ENCODE results near the gene PRKD2. TPM values are rescaled to one million over a fixed set of nuclear protein-coding genes. Genes with fewer than 3 reads are reported as not detected.
"Not testable (repeated sequence)": the region's sequence is repeated elsewhere in the genome, so short reads cannot be mapped to it uniquely, and the experiment has no call there.

Gene PRKD2
- total and polyA plus RNA-seq, 4 donors = 7.3 to 14.4 (median 9.3) TPM

DNA sequence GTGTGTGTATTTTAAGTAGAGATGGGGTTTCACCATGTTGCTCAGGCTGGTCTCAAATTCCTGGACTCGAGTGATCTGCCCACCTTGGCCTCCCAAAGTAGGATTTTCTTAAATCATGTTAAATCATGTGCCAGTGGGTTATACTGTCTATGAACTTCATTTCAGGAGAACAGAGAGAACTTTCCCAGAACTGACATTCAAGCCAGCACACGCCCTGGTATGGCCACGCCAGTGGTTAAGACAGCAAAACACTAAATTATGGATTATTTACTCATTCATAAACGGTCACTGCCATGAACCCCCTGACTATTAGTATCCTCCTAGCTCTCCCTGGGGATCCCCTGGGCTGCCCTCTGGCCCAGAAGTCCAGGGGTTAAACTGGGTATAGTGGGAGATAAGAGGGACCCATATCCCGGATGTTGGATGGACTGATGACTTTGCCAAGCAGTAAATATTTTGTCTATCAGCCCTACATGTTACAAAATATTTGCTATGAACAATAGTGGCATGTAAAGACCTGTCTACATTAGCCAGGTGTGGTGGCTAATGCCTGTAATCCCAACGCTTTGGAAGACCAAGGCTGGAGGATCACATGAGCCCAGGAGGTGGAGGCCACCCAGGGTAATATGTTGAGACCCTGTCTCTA, 45.5 kb upstream of the PRKD2 start (continued):
- TF ChIP-seq, protein P1, sequence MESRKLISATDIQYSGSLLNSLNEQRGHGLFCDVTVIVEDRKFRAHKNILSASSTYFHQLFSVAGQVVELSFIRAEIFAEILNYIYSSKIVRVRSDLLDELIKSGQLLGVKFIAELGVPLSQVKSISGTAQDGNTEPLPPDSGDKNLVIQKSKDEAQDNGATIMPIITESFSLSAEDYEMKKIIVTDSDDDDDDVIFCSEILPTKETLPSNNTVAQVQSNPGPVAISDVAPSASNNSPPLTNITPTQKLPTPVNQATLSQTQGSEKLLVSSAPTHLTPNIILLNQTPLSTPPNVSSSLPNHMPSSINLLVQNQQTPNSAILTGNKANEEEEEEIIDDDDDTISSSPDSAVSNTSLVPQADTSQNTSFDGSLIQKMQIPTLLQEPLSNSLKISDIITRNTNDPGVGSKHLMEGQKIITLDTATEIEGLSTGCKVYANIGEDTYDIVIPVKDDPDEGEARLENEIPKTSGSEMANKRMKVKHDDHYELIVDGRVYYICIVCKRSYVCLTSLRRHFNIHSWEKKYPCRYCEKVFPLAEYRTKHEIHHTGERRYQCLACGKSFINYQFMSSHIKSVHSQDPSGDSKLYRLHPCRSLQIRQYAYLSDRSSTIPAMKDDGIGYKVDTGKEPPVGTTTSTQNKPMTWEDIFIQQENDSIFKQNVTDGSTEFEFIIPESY (IDR thresholded peaks at IDR 0.05) = no peak
- no peak for TF ChIP-seq GABPA (IDR thresholded peaks at IDR 0.05 in 1 of 2, conservative IDR thresholded peaks at IDR 0.05 in 1 of 2)

DNA sequence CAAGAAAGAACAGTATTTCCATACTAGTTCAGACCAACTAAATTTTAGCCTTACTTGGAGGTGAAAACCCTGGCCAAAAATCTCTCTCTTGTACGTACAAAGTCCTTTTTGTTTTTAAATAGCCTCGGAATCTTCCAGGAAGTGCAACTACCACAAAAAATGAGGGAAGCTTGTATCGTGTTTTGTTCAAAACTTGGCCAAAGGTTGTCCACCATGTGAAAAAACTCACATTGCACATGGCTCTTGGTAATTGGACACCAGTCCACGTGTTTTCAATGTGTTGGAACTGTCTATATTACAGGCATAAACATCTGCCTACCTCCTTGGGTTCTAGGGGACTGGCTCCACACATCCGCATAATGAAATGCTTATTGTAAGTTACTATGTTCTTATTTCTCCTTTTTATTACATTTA, 44.5 kb upstream of the PRKD2 start:
- H3K27me3 ChIP-seq (ENCODE audit: control insufficient read depth in 4 of 4, insufficient read depth in 4 of 4, low read length in 3 of 4) = no peaks in the 10 kb centered on the region
- 28% methylated on average over 5 of the region's 5 CpGs for WGBS
- peak overlapping the region; percentile 60 to 84 for H3K27ac ChIP-seq (ENCODE audit: low read depth in 1 of 2, low read length in 2 of 2)
- H3K36me3 ChIP-seq (ENCODE audit: control insufficient read depth in 4 of 4, insufficient read depth in 3 of 4, low read depth in 1 of 4, low read length in 3 of 4) = peaks cover 0 to 2% (median 0%) of the 10 kb centered on the region in 4 donors
- no peak for TF ChIP-seq TAF1 (conservative IDR thresholded peaks at IDR 0.05)
- no peak for TF ChIP-seq FOXA1 (IDR thresholded peaks at IDR 0.05)
- TF ChIP-seq, protein P2, sequence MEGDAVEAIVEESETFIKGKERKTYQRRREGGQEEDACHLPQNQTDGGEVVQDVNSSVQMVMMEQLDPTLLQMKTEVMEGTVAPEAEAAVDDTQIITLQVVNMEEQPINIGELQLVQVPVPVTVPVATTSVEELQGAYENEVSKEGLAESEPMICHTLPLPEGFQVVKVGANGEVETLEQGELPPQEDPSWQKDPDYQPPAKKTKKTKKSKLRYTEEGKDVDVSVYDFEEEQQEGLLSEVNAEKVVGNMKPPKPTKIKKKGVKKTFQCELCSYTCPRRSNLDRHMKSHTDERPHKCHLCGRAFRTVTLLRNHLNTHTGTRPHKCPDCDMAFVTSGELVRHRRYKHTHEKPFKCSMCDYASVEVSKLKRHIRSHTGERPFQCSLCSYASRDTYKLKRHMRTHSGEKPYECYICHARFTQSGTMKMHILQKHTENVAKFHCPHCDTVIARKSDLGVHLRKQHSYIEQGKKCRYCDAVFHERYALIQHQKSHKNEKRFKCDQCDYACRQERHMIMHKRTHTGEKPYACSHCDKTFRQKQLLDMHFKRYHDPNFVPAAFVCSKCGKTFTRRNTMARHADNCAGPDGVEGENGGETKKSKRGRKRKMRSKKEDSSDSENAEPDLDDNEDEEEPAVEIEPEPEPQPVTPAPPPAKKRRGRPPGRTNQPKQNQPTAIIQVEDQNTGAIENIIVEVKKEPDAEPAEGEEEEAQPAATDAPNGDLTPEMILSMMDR (IDR thresholded peaks at IDR 0.05; ENCODE audit: low read depth, low read length, missing input control) = no peak
- TF ChIP-seq YY1 (IDR thresholded peaks at IDR 0.05) = peak; percentile 16
- TF ChIP-seq, protein P3, sequence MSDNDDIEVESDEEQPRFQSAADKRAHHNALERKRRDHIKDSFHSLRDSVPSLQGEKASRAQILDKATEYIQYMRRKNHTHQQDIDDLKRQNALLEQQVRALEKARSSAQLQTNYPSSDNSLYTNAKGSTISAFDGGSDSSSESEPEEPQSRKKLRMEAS (IDR thresholded peaks at IDR 0.05) = peak; percentile 98
- TF ChIP-seq FOXA2 (IDR thresholded peaks at IDR 0.05) = no peak
- TF ChIP-seq, protein P4, sequence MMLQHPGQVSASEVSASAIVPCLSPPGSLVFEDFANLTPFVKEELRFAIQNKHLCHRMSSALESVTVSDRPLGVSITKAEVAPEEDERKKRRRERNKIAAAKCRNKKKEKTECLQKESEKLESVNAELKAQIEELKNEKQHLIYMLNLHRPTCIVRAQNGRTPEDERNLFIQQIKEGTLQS (IDR thresholded peaks at IDR 0.05) = no peak
- TF ChIP-seq RXRA (IDR thresholded peaks at IDR 0.05) = peak; percentile 32 to 35
- peak; percentile 42 to 48 for TF ChIP-seq HNF4A (conservative IDR thresholded peaks at IDR 0.05)
- TF ChIP-seq SP1 (IDR thresholded peaks at IDR 0.05) = peak; percentile 62
- no peak for DNase-seq (ENCODE audit: low spot score)
- H3K4me3 ChIP-seq (ENCODE audit: low read depth in 1 of 3, low read length in 3 of 3) = no peak overlapping the region
- H3K9ac ChIP-seq (ENCODE audit: low read depth in 1 of 2, low read length in 2 of 2) = no peak overlapping the region
- no peaks in the 10 kb centered on the region for H3K9me3 ChIP-seq (ENCODE audit: control insufficient read depth in 4 of 4, low read length in 3 of 4)
- peaks cover 0 to 6% (median 3%) of the 10 kb centered on the region in 4 donors for H3K4me1 ChIP-seq (ENCODE audit: control insufficient read depth in 4 of 4, insufficient read depth in 4 of 4, low read length in 3 of 4)

DNA sequence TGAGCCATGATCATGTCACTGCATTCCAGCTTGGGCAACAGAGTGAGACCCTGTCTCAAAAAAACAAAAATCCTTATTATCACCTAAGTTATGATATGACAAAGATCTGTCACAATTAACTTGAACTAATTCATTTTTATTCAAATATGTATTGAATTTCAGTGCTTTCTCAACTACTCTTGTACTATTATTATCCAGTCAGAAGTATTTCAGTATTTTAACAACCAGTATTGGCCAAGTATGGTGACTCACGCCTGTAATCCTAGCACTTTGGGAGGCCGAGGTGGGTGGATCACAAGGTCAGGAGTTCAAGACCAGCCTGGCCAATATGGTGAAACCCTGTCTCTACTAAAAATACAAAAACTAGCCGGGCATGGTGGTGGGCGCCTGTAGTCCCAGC, 44.0 kb upstream of the PRKD2 start:
- 66% methylated on average over 4 of the region's 4 CpGs for WGBS
- H3K27ac ChIP-seq (ENCODE audit: low read depth in 1 of 2, low read length in 2 of 2) = peak overlapping the region; percentile 60 to 84

More for the DNA sequence above, 44.0 kb upstream of the PRKD2 start:
- H3K4me3 ChIP-seq (ENCODE audit: low read depth in 1 of 3, low read length in 3 of 3); DNase-seq (ENCODE audit: low spot score); H3K27me3 ChIP-seq (ENCODE audit: control insufficient read depth in 4 of 4, insufficient read depth in 4 of 4, low read length in 3 of 4); H3K36me3 ChIP-seq (ENCODE audit: control insufficient read depth in 4 of 4, insufficient read depth in 3 of 4, low read depth in 1 of 4, low read length in 3 of 4); H3K9me3 ChIP-seq (ENCODE audit: control insufficient read depth in 4 of 4, low read length in 3 of 4); H3K4me1 ChIP-seq (ENCODE audit: control insufficient read depth in 4 of 4, insufficient read depth in 4 of 4, low read length in 3 of 4); H3K9ac ChIP-seq (ENCODE audit: low read depth in 1 of 2, low read length in 2 of 2): not testable (repeated sequence)

All from liver (tissue), 9 donors.